Measurements from ENCODE around the gene ROS1. TPM values are rescaled to one million over a fixed set of nuclear protein-coding genes. Genes with fewer than 3 reads are reported as not detected.

Gene ROS1
- total and polyA plus RNA-seq, 2 donors (not counting 3 experiments of a cell fraction or from before 2014, with no cell fraction given): not detected

DNA sequence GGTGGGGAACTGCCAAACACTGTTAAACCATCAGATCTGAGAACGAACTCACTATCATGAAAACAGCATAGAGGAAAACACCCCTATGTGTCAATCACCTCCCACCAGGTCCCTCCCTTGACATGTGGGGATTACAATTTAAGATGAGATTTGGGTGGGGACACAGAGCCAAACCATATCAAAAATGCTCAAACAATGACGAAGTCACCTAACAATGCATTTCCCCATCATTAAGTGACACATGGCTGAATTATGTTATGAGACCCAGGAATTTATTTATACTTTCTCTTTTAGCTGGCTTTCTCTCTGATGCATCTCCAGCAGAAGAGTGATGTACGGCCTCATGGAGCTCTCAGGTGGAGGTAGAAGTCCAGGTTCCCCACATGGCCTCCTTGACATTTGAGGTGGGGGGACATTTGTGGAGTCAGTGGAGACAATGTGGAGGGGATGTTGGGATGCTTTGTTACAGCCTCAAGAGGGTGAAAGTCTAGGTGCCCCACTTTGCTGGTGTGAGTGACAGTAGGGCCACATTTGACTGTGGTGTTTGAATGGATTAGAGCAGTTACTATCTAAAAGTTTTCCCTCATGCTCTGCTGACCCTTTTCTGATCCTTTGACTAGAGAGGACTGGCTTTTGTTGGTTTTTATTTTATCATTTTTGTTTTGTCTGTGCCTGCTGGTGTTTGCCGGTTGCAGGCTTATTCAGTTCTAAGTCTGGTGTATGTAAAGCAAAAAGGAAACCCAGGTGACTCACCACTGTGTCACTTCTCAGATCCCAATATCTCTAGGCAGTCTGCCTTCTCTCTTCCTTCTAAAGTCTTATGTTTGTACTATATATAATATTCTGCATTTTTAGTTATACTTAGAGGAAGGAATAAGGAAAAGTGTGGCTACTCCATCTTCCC lies 38.3 kb upstream of the ROS1 start:
- Histone ChIP-seq H3K27me3 (ENCODE audit: control insufficient read depth in 2 of 2, insufficient read depth in 2 of 2, low read length in 2 of 2) (no peaks in the 10 kb centered on the region), H3K9ac (replicated peaks; ENCODE audit: extremely low read depth, insufficient read depth, low read length) (peak overlapping the region; percentile 55), H3K4me1 (ENCODE audit: control insufficient read depth, extremely low read depth, insufficient read depth, low read length) (peaks cover 25% of the 10 kb centered on the region), H2AFZ (ENCODE audit: low read depth, low read length) (peak overlapping the region; percentile 35), H4K20me1 (replicated peaks; ENCODE audit: control insufficient read depth, extremely low read depth, insufficient read depth, low read length) (no peaks in the 10 kb centered on the region), H3K9me3 (replicated peaks; ENCODE audit: control insufficient read depth, insufficient read depth, low read length) (no peaks in the 10 kb centered on the region), H3K4me2 (ENCODE audit: insufficient read depth, low read length) (peak overlapping the region; percentile 47), H3K27ac (ENCODE audit: insufficient read depth, low read depth, low read length) (peak overlapping the region; percentile 81), H3K4me3 (replicated peaks in 1 of 3; ENCODE audit: insufficient read depth in 1 of 3, low read depth in 1 of 3, low read length in 3 of 3) (peak overlapping the region in 1 of 3 experiments; percentile 1), H3K36me3 (ENCODE audit: control insufficient read depth in 2 of 2, extremely low read depth in 1 of 2, insufficient read depth in 2 of 2, low read length in 2 of 2) (no peaks in the 10 kb centered on the region), H3K9me1 (replicated peaks; ENCODE audit: control insufficient read depth, extremely low read depth, insufficient read depth, low read length) (no peaks in the 10 kb centered on the region), H3K79me2 (ENCODE audit: control insufficient read depth, insufficient read depth, low read length) (no peaks in the 10 kb centered on the region)
- intact Hi-C loops (cut with micrococcal nuclease): loop anchor here (1.0 kb wide), 4 partner anchors 18 to 138 kb away; partner anchors contain the start of genes DCBLD1 and GOPC
- ChIA-PET POLR2A (interaction anchor here (0.6 kb wide), 1 partner anchor 138 kb away, joined by 3 read pairs; the partner anchor contains the start of gene GOPC), CTCF (interaction anchor here (0.7 to 2.8 kb wide), 7 partner anchors 11 to 111 kb away, joined by 3 to 30 read pairs (median 3); no protein-coding TSS in a partner anchor)
- dilution Hi-C loops (cut with MboI; ENCODE audit: extremely low pct_ligation_motif_present, low sequenced_read_pairs): no loop called here
- TSS peak; percentile 82 for BruUV-seq (replicated peaks)
- DNase-seq (ENCODE audit: low read depth, low spot score) (peak; percentile 69), FAIRE-seq (peak; percentile 67)
- TF ChIP-seq POLR2AphosphoS5 (IDR thresholded peaks at IDR 0.05; ENCODE audit: insufficient read depth, low read depth, low read length) (peak; percentile 51), MYC (IDR thresholded peaks at IDR 0.05; ENCODE audit: low read depth, low read length) (no peak), JUN (IDR thresholded peaks at IDR 0.05; ENCODE audit: borderline replicate concordance, insufficient read depth, insufficient read length, low read depth) (peak; percentile 71), GATA2 (IDR thresholded peaks at IDR 0.05; ENCODE audit: insufficient read depth, insufficient read length, low read depth, low read length) (peak; percentile 34), EZH2 (IDR thresholded peaks at IDR 0.05; ENCODE audit: borderline replicate concordance, low read depth, low read length, severe bottlenecking) (no peak), POLR2A (IDR thresholded peaks at IDR 0.05; ENCODE audit: low read depth, low read length) (no peak), FOS (IDR thresholded peaks at IDR 0.05; ENCODE audit: borderline replicate concordance, insufficient read depth, low read length) (peak; percentile 94)
- TF ChIP-seq, protein P1, sequence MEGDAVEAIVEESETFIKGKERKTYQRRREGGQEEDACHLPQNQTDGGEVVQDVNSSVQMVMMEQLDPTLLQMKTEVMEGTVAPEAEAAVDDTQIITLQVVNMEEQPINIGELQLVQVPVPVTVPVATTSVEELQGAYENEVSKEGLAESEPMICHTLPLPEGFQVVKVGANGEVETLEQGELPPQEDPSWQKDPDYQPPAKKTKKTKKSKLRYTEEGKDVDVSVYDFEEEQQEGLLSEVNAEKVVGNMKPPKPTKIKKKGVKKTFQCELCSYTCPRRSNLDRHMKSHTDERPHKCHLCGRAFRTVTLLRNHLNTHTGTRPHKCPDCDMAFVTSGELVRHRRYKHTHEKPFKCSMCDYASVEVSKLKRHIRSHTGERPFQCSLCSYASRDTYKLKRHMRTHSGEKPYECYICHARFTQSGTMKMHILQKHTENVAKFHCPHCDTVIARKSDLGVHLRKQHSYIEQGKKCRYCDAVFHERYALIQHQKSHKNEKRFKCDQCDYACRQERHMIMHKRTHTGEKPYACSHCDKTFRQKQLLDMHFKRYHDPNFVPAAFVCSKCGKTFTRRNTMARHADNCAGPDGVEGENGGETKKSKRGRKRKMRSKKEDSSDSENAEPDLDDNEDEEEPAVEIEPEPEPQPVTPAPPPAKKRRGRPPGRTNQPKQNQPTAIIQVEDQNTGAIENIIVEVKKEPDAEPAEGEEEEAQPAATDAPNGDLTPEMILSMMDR (IDR thresholded peaks at IDR 0.05; ENCODE audit: extremely low read depth in 1 of 2, insufficient read depth in 1 of 2, low read depth in 1 of 2, low read length in 2 of 2): no peak
- TF ChIP-seq, protein P2, sequence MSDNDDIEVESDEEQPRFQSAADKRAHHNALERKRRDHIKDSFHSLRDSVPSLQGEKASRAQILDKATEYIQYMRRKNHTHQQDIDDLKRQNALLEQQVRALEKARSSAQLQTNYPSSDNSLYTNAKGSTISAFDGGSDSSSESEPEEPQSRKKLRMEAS (IDR thresholded peaks at IDR 0.05; ENCODE audit: insufficient read depth, insufficient read length): no peak
